ENCODE measurements around the gene C19orf18. TPM values are rescaled to one million over a fixed set of nuclear protein-coding genes. Genes with fewer than 3 reads are reported as not detected.
A peak's percentile ranks its signal among the peaks of the same experiment; 100 is the strongest.
"Not testable (repeated sequence)": the region's sequence is repeated elsewhere in the genome, so short reads cannot be mapped to it uniquely, and the experiment has no call there.

Gene C19orf18
- polyA plus RNA-seq (2013, experiment 1 of 2; ENCODE audit: insufficient read length), result 0.35 TPM
- 0.32 TPM for polyA plus RNA-seq (2013, experiment 2 of 2; ENCODE audit: insufficient read length)

DNA sequence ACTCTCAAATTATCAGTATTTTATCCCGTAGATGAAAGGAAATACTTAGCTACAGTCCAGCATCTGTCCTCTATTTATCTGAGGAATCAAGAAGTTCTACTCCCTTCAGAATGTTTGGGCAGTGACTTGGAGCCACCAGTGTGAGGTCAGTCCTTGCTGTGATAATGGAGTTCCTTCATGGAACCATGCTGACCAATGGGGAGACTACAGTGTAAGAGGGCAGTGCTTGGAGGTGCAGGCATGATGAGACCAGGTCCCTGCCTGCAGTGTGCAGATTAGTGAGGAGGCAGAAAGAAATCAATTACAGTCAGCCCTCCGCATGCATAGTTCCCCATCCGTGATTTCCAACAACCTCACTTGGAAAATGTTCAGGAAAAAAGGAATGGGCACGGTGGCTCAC lies at the start of gene C19orf18:
C19orf18 (minus strand) TSS at position 101 of the 400 bp plus-strand sequence. CDS start 102 bp downstream, outside the sequence.
- DNase-seq, result no peak

GRCh38 chr19:58022283-58022660 lies 47.9 kb upstream of the C19orf18 start:
- no peak for DNase-seq

DNA sequence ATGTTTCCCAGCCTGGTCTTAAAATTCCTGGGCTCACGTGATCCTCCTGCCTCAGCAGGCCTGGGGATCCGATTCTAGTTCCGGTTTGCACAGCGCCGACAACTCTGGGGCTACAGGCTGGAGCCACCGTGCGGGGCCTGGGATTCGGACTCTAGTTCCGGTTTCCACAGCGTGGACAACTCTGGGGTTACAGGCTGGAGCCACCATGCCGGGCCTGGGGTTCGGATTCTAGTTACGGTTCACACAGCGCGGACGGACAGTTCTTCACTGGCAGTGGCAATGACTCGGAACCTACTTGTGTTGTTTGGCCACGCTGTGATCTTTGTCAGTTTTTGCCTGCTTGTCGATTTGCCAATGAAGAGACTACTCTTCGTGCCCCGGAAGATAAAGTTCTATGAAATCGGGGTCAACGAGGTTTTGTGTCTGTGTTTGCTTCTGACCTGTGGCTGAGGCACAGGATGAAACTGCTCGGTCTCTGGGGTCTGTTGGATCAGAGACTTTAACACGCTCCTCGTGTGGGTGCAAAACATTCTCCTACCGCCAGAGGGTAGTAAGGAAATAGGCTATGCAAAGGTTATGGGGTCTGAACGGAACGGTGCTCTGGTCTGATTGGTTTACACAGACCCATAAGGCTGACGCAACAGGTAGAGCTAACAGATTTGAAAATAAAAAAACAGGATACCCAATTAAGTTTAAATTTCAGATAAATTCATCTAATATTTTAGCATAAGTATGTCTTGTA lies 47.4 kb upstream of the C19orf18 start:
- DNase-seq, result peak; percentile 46

DNA sequence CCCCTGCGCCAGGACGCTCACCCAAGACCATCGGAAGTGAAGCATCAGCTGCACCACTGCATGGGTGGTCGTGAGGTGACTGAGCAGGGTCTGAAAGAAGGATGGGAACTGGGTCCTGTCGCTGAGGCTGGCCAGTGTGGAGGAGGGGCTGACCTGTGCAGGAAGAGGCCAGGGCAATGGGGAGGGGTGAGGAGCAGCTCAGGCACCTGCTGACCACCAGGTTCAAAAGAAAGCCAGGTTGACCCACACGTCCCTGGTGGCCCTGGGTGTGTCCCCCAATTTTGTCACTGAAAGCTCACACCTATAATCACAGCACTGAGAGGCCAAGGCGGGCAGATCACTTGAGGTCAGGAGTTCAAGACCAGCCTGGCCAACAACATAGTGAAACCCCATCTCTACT lies 45.8 kb upstream of the C19orf18 start:
- no peak for DNase-seq

GRCh38 chr19:58014141-58014540 lies 39.8 kb upstream of the C19orf18 start:
- no peak for DNase-seq

- DNase-seq, result no peak
Observed at GRCh38 chr19:58010507-58010906, 36.2 kb upstream of the C19orf18 start.

- peak; percentile 66 for DNase-seq
Observed at GRCh38 chr19:58009666-58010301, 35.5 kb upstream of the C19orf18 start.

DNA sequence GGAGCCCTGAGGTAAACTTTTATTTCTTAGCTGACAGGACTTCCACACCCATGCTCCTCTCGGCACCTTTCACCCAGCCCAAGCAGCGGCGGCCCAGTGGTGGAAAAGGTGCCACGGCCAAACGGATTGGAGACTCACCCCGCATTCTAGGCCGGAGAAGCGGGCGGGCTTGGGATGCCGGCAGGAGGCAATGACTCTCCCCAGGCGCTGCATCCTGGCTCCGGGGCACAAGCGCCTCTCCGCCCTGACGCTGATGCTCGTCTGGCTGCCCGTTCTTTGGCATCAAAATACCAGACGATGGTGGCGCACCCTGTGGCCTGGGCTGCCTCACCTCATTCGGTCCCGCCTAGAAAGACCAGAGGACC lies 34.9 kb upstream of the C19orf18 start:
- peak; percentile 1 for DNase-seq

DNA sequence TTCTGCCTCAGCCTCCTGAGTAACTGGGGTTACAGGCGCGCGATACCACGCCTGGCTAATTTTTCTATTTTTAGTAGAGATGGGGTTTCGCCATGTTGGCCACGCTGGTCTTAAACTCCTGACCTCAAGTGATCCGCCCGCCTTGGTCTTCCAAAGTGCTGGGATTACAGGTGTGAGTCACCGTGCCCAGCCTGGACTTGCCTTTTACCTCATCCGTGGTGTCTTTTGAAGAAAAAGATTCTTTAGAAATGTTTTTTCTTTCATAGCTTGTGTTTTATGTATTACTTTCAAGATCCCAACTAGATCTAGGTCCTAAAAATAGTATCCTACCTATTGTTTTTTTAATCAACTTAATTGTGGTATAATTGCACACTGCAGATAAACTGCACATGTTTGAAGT lies 34.5 kb upstream of the C19orf18 start:
- not testable (repeated sequence) for DNase-seq

- DNase-seq, result no peak
Observed at GRCh38 chr19:58007285-58007684, 33.0 kb upstream of the C19orf18 start.

DNA sequence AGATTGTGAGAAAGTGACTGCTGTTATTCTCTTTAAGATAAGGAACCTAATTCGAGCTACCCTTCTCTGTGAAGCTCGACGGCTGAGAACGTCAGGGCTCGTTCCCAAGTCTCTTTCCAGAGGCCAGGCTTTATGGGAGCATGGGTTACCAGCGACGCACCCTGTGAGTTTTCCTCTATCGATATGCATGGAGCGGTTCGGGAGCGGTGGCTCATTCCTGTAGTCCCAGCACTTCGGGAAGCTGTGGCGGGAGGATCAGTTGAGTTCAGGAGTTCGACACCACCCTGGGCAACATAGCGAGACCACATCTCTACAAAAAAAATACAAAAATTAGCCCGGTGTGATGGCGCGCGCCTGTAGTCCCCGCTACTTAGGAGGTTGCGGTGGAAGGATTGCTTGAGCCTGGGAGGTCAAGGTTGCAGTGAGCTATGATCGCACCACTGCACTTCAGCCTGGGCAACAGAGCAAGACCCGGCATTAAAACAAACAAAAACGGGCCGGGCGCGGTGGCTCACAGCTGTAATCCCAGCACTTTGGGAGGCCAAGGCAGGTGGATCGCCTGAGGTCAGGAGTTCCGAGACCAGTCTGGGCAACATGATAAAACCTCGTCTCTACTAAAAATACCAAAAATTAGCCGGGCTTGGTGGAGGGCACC lies 29.0 kb upstream of the C19orf18 start:
- DNase-seq, result no peak

GRCh38 chr19:58002384-58003173 lies 28.2 kb upstream of the C19orf18 start, which contains the start of gene ZNF606:
Gene ZNF606, minus strand, starts transcription at chr19:58002820. Its CDS starts 1,501 bp downstream, at chr19:58001319.
- DNase-seq, result peak; percentile 89

DNA sequence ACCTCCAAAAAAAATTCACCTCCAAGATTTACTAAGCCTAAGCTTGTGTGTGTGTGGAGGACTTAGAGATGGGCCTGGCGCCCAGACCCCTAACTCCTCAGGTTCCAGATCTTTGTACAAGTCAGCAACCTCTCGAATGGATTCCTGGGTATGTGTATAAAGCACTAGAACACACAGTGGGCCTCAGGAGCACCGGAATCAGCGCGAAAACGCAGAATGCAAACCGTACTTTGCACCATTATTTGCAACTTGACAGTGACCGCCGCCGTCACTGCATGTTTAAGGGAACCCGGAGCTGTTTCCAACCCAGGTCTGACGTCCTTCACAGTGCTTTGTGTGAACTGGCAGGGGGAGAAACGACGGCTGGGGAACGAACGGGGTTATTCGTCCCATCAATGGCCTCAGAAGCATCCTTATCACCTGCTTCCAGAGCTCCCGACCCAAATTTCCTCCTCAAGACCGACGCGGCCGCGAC lies 27.6 kb upstream of the C19orf18 start:
- DNase-seq, result peak; percentile 23

DNA sequence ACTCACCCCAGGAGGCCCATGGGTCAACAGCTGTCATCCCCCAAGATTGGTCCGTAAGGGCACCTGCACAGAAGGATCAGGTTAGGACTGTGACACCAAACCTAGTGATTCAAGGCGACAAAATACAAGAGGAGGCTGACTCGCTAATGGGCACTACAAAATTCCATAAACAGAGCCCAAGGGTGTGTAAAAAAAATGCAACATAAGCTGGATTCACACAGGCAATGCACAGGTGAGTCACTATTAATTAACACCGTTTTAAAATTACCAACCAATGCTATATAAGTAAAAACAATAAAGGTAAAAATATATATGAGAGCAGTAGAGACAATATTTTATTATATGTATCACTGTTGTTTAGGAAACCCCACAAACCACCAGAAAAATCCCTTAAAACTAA lies 26.3 kb upstream of the C19orf18 start:
- DNase-seq, result no peak

DNA sequence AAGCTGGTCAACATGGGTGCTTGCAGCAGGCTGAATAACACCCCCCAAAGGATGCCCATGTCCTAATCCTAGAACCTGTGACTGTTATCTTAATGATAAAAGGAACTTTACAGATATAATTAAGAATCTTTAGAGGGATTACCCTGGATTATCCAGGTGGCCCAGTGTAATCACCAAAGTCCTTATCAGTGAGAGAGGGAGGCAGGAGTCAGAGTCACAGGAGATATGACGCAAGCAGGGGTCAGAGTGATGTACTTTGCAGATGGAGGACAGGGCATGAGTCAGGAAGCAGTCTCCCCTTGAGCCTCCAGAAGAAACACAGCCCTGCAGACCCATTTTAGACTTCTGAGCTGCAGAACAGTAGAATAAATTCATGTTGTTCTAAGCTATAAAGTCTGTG lies 18.5 kb upstream of the C19orf18 start:
- DNase-seq, result no peak

GRCh38 chr19:57978586-57979289 lies 4.4 kb upstream of the C19orf18 start:
- DNase-seq, result peak; percentile 3

DNA sequence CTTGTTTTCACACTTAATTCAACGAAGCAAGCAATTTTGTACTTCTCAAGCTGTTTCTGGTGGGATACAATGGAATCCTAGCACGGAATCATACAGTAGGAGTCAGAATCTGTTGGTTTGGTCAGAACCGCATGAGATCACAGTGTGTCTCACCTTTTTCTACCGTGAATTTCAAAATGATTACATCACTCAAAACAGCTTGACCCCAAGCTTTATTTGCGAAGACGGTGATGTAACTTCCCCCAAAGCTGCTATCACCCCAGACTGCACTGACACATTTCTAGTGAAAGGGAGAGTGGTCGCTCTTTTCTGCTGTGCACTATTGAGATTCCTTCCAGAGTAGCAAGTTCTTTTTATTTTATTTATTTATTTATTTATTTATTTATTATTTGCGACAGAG lies 9.6 kb downstream of the C19orf18 start:
- no peak for DNase-seq

- DNase-seq, result no peak
Observed at GRCh38 chr19:57961785-57962184, 12.5 kb downstream of the C19orf18 start.

- no peak for DNase-seq
Observed at GRCh38 chr19:57954996-57955395, 19.3 kb downstream of the C19orf18 start.

GRCh38 chr19:57949702-57950101 lies 24.6 kb downstream of the C19orf18 start:
- no peak for DNase-seq

- no peak for DNase-seq
Observed at GRCh38 chr19:57949296-57949695, 25.0 kb downstream of the C19orf18 start.

Data from fibroblast of skin of back (primary cell).